K562 (cell line): ENCODE results near the gene ST3GAL3. TPM values are rescaled to one million over a fixed set of nuclear protein-coding genes. Genes with fewer than 3 reads are reported as not detected.

Experiments used
- CCAR2 ChIP-seq: fragments of 200-400 bp; formaldehyde crosslinking; IDR thresholded peaks from 2 replicates; pipeline ENCODE4 v1.6.1; 2017; ENCODE audit warnings: mild to moderate bottlenecking, low read depth, low read length
- CEBPB ChIP-seq: fragments of 450-650 bp; IDR thresholded peaks from 2 replicates; pipeline ENCODE4 v1.6.1; 2016; ENCODE audit warnings: missing genetic modification characterization, missing compliant biosample characterization
- CHD4 ChIP-seq: fragments of 200-600 bp; sonication (generic); IDR thresholded peaks from 3 replicates; pipeline ENCODE4 v1.6.1; 2012; ENCODE audit warnings: low read depth, mild to moderate bottlenecking, mixed read lengths, low read length, inconsistent platforms; ENCODE audit not compliant: insufficient read depth, insufficient replicate concordance, poor library complexity, severe bottlenecking
- CTCF ChIP-seq, 3 experiments: IDR thresholded peaks in 2 of 3; conservative IDR thresholded peaks in 1 of 3; 2 replicates each; pipeline ENCODE4 v1.5.1; 2011 to 2012; ENCODE audit warnings: low read length in 3 of 3, mild to moderate bottlenecking in 3 of 3, control low read depth in 2 of 3, improper control_type of control experiment in 1 of 3, inconsistent platforms in 1 of 3, low read depth in 1 of 3, mixed read lengths in 1 of 3, moderate library complexity in 1 of 3; ENCODE audit not compliant: insufficient read depth in 2 of 3
- ETV5 ChIP-seq: sonication (generic); formaldehyde crosslinking; IDR thresholded peaks from 2 replicates; pipeline ENCODE4 v1.4.0; 2020; ENCODE audit warnings: low read depth, mild to moderate bottlenecking, missing genetic modification reagents
- HNRNPK ChIP-seq: fragments of 200-400 bp; formaldehyde crosslinking; IDR thresholded peaks from one replicate; pipeline ENCODE4 v1.6.1; 2018; ENCODE audit warnings: mild to moderate bottlenecking, low read depth, low read length; ENCODE audit not compliant: poor library complexity, severe bottlenecking
- SFPQ ChIP-seq: fragments of 200-400 bp; formaldehyde crosslinking; IDR thresholded peaks from 2 replicates; pipeline ENCODE4 v1.6.1; 2017; ENCODE audit warnings: mild to moderate bottlenecking, low read depth, low read length, moderate library complexity
- TARDBP ChIP-seq: fragments of 450-650 bp; IDR thresholded peaks from 2 replicates; pipeline ENCODE4 v1.6.1; 2016
- TBL1XR1 ChIP-seq, 2 experiments: IDR thresholded peaks; 2 replicates each; pipeline ENCODE4 v1.6.1; 2012; ENCODE audit warnings: improper control_type of control experiment in 2 of 2, low read length in 2 of 2, mild to moderate bottlenecking in 1 of 2
- TFE3 ChIP-seq: fragments of 450-650 bp; formaldehyde crosslinking; IDR thresholded peaks from 2 replicates; pipeline ENCODE4 v1.4.0; 2020; ENCODE audit warnings: mild to moderate bottlenecking, mixed read lengths
- U2AF1 ChIP-seq: fragments of 200-400 bp; formaldehyde crosslinking; optimal IDR thresholded peaks from 2 replicates; pipeline ENCODE3; 2017; ENCODE audit warnings: mild to moderate bottlenecking, low read depth, low read length, moderate library complexity
- ZBTB9 ChIP-seq: fragments of 450-650 bp; formaldehyde crosslinking; IDR thresholded peaks from 2 replicates; pipeline ENCODE4 v1.4.0; 2020; ENCODE audit warnings: mild to moderate bottlenecking, moderate library complexity
- ZFP30 ChIP-seq: fragments of 250-450 bp; sonication (Bioruptor Pico); IDR thresholded peaks from 2 replicates; pipeline ENCODE4 v1.8.0; 2022; ENCODE audit warnings: moderate library complexity, mild to moderate bottlenecking, inconsistent platforms, borderline replicate concordance
- ZNF395 ChIP-seq: fragments of 200-800 bp; sonication (Bioruptor generic); IDR thresholded peaks from 2 replicates; pipeline ENCODE4 v1.6.1; 2017; ENCODE audit warnings: missing genetic modification characterization, missing compliant biosample characterization
- polyA plus RNA-seq, 8 experiments: library from polyadenylated mRNA; depleted of rRNA in 4 of 8; stranded (reverse) in 5 of 8; unstranded in 3 of 8; fragments of >200 nt; fragmentation: Nextera tagmentation in 2 of 8; fragmentation: Illumina TruSeq in 1 of 8; extraction: Ambion mirVana in 2 of 8; extraction: Trizol in 1 of 8; gene quantifications; 2 replicates each; pipeline versions ENCODE4 v1.2.1 to v1.2.3, GENCODE V29; 2011 to 2014; ENCODE audit warnings: inconsistent platforms in 1 of 8, missing spikeins in 1 of 8
- total RNA-seq, 7 experiments: library from RNA; depleted of rRNA in 6 of 7; stranded (reverse); fragments of >200 nt in 6 of 7; fragmentation: Illumina TruSeq in 2 of 7; extraction: Trizol in 2 of 7; gene quantifications; 2 replicates each; pipeline versions ENCODE4 v1.2.1 to v1.2.3, GENCODE V29; 2011 to 2021; ENCODE audit warnings: low replicate concordance in 1 of 7

The ST3GAL3 gene
- total and polyA plus RNA-seq, 9 of the 15 experiments (the other 6 are each of a cell fraction or from before 2014, with no cell fraction given) = 1.2 to 18.9 (median 11.0) TPM

- TF ChIP-seq ETV5 (CRISPR knock-in tag) (no peak; the same call in 1 of the 2 replicates), ZFP30 (CRISPR knock-in tag) (no peak), TARDBP (peak; percentile 69), HNRNPK (no peak), CEBPB (no peak), ZBTB9 (peak; percentile 11; the same call in 1 of the 2 replicates), U2AF1 (peak; percentile 77), TFE3 (peak; percentile 100), CCAR2 (no peak), TBL1XR1 (IDR thresholded peaks at IDR 0.05; ENCODE audit: low read length in 2 of 2) (peak in 1 of 2 experiments; percentile 49; a peak in 1 of 4 replicates), CHD4 (no peak), SFPQ (no peak), CTCF (IDR thresholded peaks at IDR 0.05 in 2 of 3, conservative IDR thresholded peaks at IDR 0.05 in 1 of 3; ENCODE audit: insufficient read depth in 2 of 3, low read depth in 1 of 3, low read length in 3 of 3) (peak in 1 of 3 experiments; percentile 33; a peak in 2 of 6 replicates), ZNF395 (CRISPR knock-in tag) (peak; percentile 68; the same call in 1 of the 2 replicates)
Measured at GRCh38 chr1:43974443-43975248, 267.3 kb downstream of the ST3GAL3 start, which contains the start of gene ATP6V0B (continued).
